Left cardiac atrium (tissue), 4 donors: ENCODE results near the gene TBC1D3G. TPM values are rescaled to one million over a fixed set of nuclear protein-coding genes. Genes with fewer than 3 reads are reported as not detected.
"Not testable (repeated sequence)": the region's sequence is repeated elsewhere in the genome, so short reads cannot be mapped to it uniquely, and the experiment has no call there.

Source experiments
- ATAC-seq, 2 donors: fragments of 200-7000 bp; cut with Tn5 transposase; one replicate each; pipeline ENCODE4 v1.9.1; 2020; ENCODE audit warnings: mild to moderate bottlenecking in 2 of 2, moderate library complexity in 2 of 2
- DNase-seq: peaks from one replicate; pipeline ENCODE4 v3.0.0-alpha.2; 2020
- intact Hi-C, 2 donors: fragments of 100-400 bp; cut with DNase I; formaldehyde crosslinking; loops; one replicate each; pipeline versions ENCODE4 v1.14.1 to v1.15.1; 2022 to 2023
- long read RNA-seq: library from polyadenylated mRNA; unstranded; transcript quantifications from one replicate; pipeline ENCODE4 v2.0.0, GENCODE V29; 2021
- total RNA-seq, 2 donors: library from RNA; stranded (reverse); fragmentation: NEBNext Ultra II Directional; extraction: Animal tissue kit (Norgen Biotek cat#: 25700); gene quantifications; one replicate each; pipeline ENCODE4 v1.2.1, GENCODE V29; 2021
- donor health status: DM: no; HTN: yes; CAD: no.
- donor health status: DM: no; HTN: yes; CAD: no; lungs with severe emphysema.
- donor health status: DM: yes; HTN: yes; CAD: no.
- donor health status: Dilated cardiomyopathy.

The TBC1D3G gene
- total RNA-seq, result not detected
- long read RNA-seq, result 0 reads

DNA sequence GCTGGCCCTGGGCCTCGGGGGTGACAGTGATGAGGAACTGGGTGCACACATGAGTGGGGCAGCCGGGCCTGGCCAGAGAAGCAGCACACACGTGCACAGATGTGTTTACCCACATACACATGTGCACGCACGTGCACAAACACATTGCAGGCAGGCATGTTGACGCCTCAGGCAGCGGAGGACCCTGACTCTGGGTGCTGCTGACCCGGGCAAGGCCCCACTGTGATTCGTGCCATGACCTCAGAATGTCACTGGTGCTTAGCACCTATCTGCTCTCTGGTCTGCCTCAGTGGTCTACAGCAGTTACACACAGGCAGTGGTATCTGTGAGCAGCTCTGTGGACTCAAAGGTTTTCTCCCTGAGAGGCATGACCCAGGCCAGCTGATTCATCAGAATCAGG is at the start of gene TBC1D3G:
TBC1D3G (plus strand) TSS at position 301 of the 400 bp plus-strand sequence. CDS start 1,528 bp downstream, outside the sequence.
- DNase-seq, ATAC-seq, intact Hi-C loops: not testable (repeated sequence)

DNA sequence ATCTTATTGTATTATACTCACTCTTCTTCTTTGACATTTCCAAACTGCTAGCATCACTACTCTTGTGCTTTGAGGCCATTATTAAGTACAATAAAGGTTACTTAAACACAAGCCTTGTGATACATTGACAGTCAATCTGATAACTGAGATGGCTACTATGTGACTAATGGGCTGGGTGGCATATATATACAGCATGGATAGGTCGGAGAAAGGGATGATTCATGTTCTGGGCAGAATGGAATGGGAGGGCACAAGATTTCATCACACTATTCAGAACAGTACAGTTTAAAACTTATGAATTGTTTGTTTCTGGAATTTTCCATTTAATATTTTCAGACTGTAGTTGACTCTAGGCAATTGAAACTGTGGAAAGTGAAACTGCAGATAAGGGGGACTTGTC is 40.4 kb upstream of the TBC1D3G start:
- intact Hi-C loops, DNase-seq: not testable (repeated sequence)
- peak in 1 of 2 donors; percentile 93 for ATAC-seq

DNA sequence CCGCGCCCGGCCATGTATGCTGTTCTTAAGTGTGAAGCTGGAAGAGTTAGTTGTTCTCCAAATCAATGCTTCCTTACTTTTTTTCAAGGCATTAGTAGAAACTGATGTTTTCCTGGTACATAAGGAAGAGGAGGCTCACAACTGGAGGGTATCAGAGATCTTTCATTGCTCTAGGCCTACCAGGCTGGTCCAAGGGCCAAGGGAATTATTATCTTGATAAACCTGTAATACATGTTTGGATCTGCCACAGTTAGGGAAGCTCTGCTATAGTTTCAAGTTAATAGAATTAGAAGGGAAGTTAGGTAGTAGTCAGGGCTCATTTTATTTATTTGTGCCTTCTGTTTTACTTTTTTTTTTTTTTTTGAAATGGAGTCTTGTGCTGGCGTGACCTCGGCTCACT is 39.5 kb upstream of the TBC1D3G start:
- ATAC-seq, intact Hi-C loops, DNase-seq: not testable (repeated sequence)

DNA sequence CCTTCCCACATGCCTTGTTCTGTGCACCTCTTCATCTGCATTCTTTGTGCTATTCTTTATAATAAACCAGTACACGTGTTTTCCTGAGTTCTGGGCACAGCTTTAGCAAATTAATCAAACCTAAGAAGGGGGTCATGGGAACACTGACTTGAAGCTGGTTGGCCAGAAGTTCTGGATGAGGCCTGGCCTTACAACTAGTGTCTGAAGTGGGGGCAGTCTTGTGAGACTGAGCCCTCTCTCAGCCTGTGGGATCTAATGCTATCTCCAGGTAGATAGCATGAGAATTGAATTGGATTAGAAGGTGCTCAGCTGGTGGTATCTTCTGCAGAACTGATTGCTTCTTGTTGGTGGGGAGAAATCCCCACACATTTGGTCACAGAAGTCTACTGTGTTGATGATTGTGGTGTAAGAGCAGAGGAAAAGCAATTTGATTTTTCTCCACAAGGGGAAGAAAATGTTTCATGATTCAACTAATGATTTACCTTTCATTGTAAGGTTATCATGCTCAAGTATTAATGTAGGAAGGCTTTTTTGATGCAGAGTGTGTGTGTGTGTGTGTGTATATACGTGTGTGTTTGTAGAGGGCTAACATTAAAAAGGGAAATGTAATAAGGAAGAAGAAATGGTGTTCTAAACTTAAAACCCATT is 33.6 kb upstream of the TBC1D3G start:
- DNase-seq, ATAC-seq, intact Hi-C loops: not testable (repeated sequence)

DNA sequence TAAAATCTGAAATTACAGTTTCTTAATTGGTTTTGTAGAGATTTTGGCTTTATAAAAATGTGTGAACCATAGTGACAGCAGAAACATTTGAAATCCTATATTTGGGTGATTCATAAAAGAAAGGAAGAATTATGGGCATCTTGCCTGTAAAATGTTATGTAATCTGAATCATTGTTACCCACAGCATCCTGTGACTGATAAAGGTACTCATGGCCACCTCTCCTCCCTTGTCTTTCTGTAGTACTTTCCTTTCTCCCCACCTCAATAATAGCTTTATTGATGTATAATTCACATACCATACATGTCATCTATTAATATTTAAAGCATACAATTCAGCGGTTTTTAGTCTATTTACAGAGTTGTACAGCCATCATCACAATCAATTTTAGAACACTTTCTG is 28.5 kb upstream of the TBC1D3G start:
- ATAC-seq, DNase-seq, intact Hi-C loops: not testable (repeated sequence)

DNA sequence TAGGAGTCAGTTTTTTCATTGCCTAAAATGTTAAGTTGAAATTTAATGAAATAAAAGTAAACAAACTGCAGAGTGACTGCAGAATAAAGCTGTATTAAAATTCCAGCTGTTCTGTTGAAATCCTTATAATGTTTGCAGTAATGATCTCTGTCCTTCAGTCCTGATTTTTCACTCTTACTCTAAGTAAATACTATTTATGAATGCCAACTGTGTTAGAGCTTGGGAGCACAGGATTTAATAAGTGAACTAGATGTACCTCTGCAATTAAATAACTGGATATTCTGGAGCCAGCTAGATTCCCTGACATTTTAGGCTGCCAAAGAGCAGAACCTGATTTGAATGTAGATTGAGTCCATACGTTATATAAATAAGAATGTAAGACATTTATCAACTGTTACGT is 7.9 kb upstream of the TBC1D3G start:
- ATAC-seq, intact Hi-C loops, DNase-seq: not testable (repeated sequence)

DNA sequence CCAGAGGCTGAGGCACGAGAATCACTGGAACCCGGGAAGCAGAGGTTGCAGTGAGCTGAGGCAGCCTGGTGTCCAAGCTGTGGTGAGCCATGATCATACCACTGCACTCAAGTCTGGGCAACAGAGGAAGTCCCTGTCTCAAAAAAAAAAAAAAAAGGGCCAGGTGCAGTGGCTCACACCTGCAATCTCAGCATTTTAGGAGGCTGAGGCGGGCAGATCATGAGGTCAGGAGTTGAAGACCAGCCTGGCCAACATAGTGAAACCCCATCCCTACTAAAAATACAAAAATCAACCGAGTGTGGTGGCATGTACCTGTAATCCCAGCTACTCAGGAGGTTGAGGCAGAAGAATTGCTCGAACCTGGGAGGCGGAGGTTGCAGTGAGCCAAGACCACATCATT is 38.8 kb downstream of the TBC1D3G start:
- ATAC-seq, DNase-seq, intact Hi-C loops: not testable (repeated sequence)

DNA sequence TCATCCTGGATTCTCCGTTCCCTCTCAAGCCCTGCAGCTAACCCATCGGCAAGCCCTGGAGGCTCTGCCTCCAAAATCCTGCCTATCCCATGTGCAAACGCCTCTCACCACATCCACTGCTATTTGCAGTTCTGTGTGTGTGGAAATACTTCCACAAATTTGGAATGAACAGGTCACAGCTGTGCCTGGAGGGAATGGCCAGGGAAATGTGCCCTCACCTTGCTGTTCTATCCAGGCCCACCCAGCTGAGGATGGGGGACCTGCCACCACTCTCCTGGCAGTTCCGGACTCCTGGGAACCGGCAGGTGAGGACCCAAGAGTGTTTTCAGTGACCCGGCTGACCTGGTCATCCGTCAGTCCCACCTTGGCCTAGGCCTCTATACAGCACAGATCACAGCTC is 52.3 kb downstream of the TBC1D3G start:
- ATAC-seq, intact Hi-C loops, DNase-seq: not testable (repeated sequence)

Other genes starting within 250 kb of the TBC1D3G start
- 1 to 10 TPM in 1 of 2 donors, under 1 TPM in 1; 0.82 to 1.1 TPM for gene CCL3, start 233.7 kb upstream of the TBC1D3G start, total RNA-seq
- gene CCL4, start 220.1 kb upstream of the TBC1D3G start, total RNA-seq, result 1 to 10 TPM in 1 of 2 donors, under 1 TPM in 1; 0.86 to 2.3 TPM
- 1 to 10 TPM; 2.2 to 3.9 TPM for gene TBC1D3B, start 147.2 kb upstream of the TBC1D3G start, total RNA-seq
- not detected for gene CCL3L1, start 127.1 kb upstream of the TBC1D3G start, total RNA-seq
- under 1 TPM in 1 of 2 donors, not detected in 1; 0.56 TPM for gene CCL4L2, start 112.8 kb upstream of the TBC1D3G start, total RNA-seq
- gene TBC1D3I, start 59.3 kb upstream of the TBC1D3G start, total RNA-seq, result under 1 TPM in 1 of 2 donors, not detected in 1; 0.18 TPM
- under 1 TPM in 1 of 2 donors, not detected in 1; 0.32 TPM for gene TBC1D3H, start 64.6 kb downstream of the TBC1D3G start, total RNA-seq
- gene ZNHIT3, start 162.8 kb downstream of the TBC1D3G start, total RNA-seq, result 10 to 100 TPM; 15.7 to 20.5 TPM
- 10 to 100 TPM; 18.0 to 29.1 TPM for gene MYO19, start 211.0 kb downstream of the TBC1D3G start, total RNA-seq
- gene PIGW, start 211.1 kb downstream of the TBC1D3G start, total RNA-seq, result 1 to 10 TPM; 5.7 to 9.9 TPM
- 10 to 100 TPM; 44.3 to 50.6 TPM for gene GGNBP2, start 221.0 kb downstream of the TBC1D3G start, total RNA-seq